HUES48 (cell line): ENCODE measurements around the gene KBTBD13.

Experiments
- H3K27ac ChIP-seq: one replicate; pipeline ENCODE4 v1.7.0; 2013; ENCODE audit warnings: low read depth, low read length, inconsistent platforms
- H3K27me3 ChIP-seq: 2 replicates; pipeline ENCODE4 v1.6.1; 2013; ENCODE audit warnings: mild to moderate bottlenecking, low read length; ENCODE audit not compliant: control insufficient read depth, insufficient read depth
- H3K36me3 ChIP-seq: 2 replicates; pipeline ENCODE4 v1.6.1; 2013; ENCODE audit warnings: low read length; ENCODE audit not compliant: control insufficient read depth, insufficient read depth
- H3K4me1 ChIP-seq: 2 replicates; pipeline ENCODE4 v1.6.1; 2013; ENCODE audit warnings: mild to moderate bottlenecking, low read length; ENCODE audit not compliant: control insufficient read depth, insufficient read depth
- H3K4me3 ChIP-seq: 2 replicates; pipeline ENCODE4 v1.5.1; 2013; ENCODE audit warnings: mild to moderate bottlenecking, low read depth, low read length
- H3K9ac ChIP-seq: 2 replicates; pipeline ENCODE4 v1.6.1; 2013; ENCODE audit warnings: mild to moderate bottlenecking, low read depth, low read length, moderate library complexity
- H3K9me3 ChIP-seq: 2 replicates; pipeline ENCODE4 v1.6.1; 2013; ENCODE audit warnings: low read length; ENCODE audit not compliant: control insufficient read depth, insufficient read depth

The KBTBD13 gene

GRCh38 chr15:65060641-65061397 is 15.7 kb upstream of the KBTBD13 start:
- Histone ChIP-seq H3K9me3 (no peaks in the 10 kb centered on the region), H3K4me1 (no peaks in the 10 kb centered on the region), H3K4me3 (no peak overlapping the region), H3K36me3 (no peaks in the 10 kb centered on the region; the same call in none of the 2 replicates), H3K27ac (no peak overlapping the region), H3K9ac (no peak overlapping the region), H3K27me3 (no peaks in the 10 kb centered on the region)

- H3K4me3 ChIP-seq = no peak overlapping the region
- peaks cover 11% of the 10 kb centered on the region for H3K4me1 ChIP-seq
- H3K27me3 ChIP-seq = no peaks in the 10 kb centered on the region
- H3K36me3 ChIP-seq = no peaks in the 10 kb centered on the region; the same call in none of the 2 replicates
- H3K9me3 ChIP-seq = no peaks in the 10 kb centered on the region
- H3K9ac ChIP-seq = no peak overlapping the region
- no peak overlapping the region for H3K27ac ChIP-seq
Observed at GRCh38 chr15:65062061-65062460, 14.5 kb upstream of the KBTBD13 start.

GRCh38 chr15:65062726-65063125 is 13.8 kb upstream of the KBTBD13 start:
- Histone ChIP-seq H3K27me3 (peaks cover 5% of the 10 kb centered on the region; the same call in 1 of the 2 replicates), H3K9me3 (no peaks in the 10 kb centered on the region), H3K9ac (no peak overlapping the region), H3K4me3 (no peak overlapping the region), H3K4me1 (peaks cover 15% of the 10 kb centered on the region), H3K27ac (no peak overlapping the region), H3K36me3 (no peaks in the 10 kb centered on the region; the same call in 1 of the 2 replicates)

- Histone ChIP-seq H3K4me3 (no peak overlapping the region), H3K27ac (peak overlapping the region; percentile 86), H3K27me3 (peaks cover 5% of the 10 kb centered on the region; the same call in 1 of the 2 replicates), H3K36me3 (no peaks in the 10 kb centered on the region), H3K4me1 (peaks cover 19% of the 10 kb centered on the region), H3K9me3 (no peaks in the 10 kb centered on the region), H3K9ac (no peak overlapping the region)
Observed at GRCh38 chr15:65066001-65066634, 10.4 kb upstream of the KBTBD13 start.

GRCh38 chr15:65066635-65067316 is 9.8 kb upstream of the KBTBD13 start:
- H3K9ac ChIP-seq = peak overlapping the region; percentile 37; the same call in 1 of the 2 replicates
- H3K36me3 ChIP-seq = no peaks in the 10 kb centered on the region
- peak overlapping the region; percentile 63 for H3K4me3 ChIP-seq
- peak overlapping the region; percentile 86 for H3K27ac ChIP-seq
- no peaks in the 10 kb centered on the region for H3K9me3 ChIP-seq
- H3K4me1 ChIP-seq = peaks cover 19% of the 10 kb centered on the region
- H3K27me3 ChIP-seq = peaks cover 5% of the 10 kb centered on the region; the same call in 1 of the 2 replicates

GRCh38 chr15:65067317-65067644 is 9.3 kb upstream of the KBTBD13 start:
- H3K27me3 ChIP-seq = peaks cover 5% of the 10 kb centered on the region; the same call in 1 of the 2 replicates
- no peaks in the 10 kb centered on the region for H3K36me3 ChIP-seq
- H3K27ac ChIP-seq = peak overlapping the region; percentile 86
- peaks cover 19% of the 10 kb centered on the region for H3K4me1 ChIP-seq
- H3K9ac ChIP-seq = peak overlapping the region; percentile 37; the same call in 1 of the 2 replicates
- peak overlapping the region; percentile 63 for H3K4me3 ChIP-seq
- H3K9me3 ChIP-seq = no peaks in the 10 kb centered on the region

GRCh38 chr15:65067645-65068402 is 8.7 kb upstream of the KBTBD13 start, which contains the start of gene RASL12:
TSS of gene RASL12 (minus strand) at chr15:65067991. CDS start at chr15:65067835, 156 bp downstream.
- no peaks in the 10 kb centered on the region for H3K9me3 ChIP-seq
- H3K27me3 ChIP-seq = peaks cover 5% of the 10 kb centered on the region; the same call in 1 of the 2 replicates
- peak within 1 kb of the TSS; percentile 46; the same call in 1 of the 2 replicates for H3K9ac ChIP-seq
- peaks cover 19% of the 10 kb centered on the region for H3K4me1 ChIP-seq
- peak within 1 kb of the TSS; percentile 63 for H3K4me3 ChIP-seq
- H3K27ac ChIP-seq = peak within 1 kb of the TSS; percentile 86
- no peaks in the 10 kb centered on the region for H3K36me3 ChIP-seq

- Histone ChIP-seq H3K9ac (no peak overlapping the region), H3K36me3 (no peaks in the 10 kb centered on the region), H3K4me3 (peak overlapping the region; percentile 63), H3K9me3 (no peaks in the 10 kb centered on the region), H3K27ac (peak overlapping the region; percentile 15), H3K27me3 (peaks cover 5% of the 10 kb centered on the region; the same call in 1 of the 2 replicates), H3K4me1 (peaks cover 19% of the 10 kb centered on the region)
Observed at GRCh38 chr15:65068403-65068788, 8.2 kb upstream of the KBTBD13 start.

- Histone ChIP-seq H3K36me3 (no peaks in the 10 kb centered on the region), H3K9me3 (no peaks in the 10 kb centered on the region), H3K9ac (no peak overlapping the region), H3K27me3 (peaks cover 5% of the 10 kb centered on the region; the same call in 1 of the 2 replicates), H3K4me1 (peaks cover 19% of the 10 kb centered on the region), H3K27ac (no peak overlapping the region), H3K4me3 (no peak overlapping the region)
Observed at GRCh38 chr15:65069179-65069578, 7.4 kb upstream of the KBTBD13 start.

- no peak overlapping the region for H3K4me3 ChIP-seq
- H3K9me3 ChIP-seq = no peaks in the 10 kb centered on the region
- no peak overlapping the region for H3K27ac ChIP-seq
- peaks cover 5% of the 10 kb centered on the region; the same call in 1 of the 2 replicates for H3K27me3 ChIP-seq
- H3K4me1 ChIP-seq = peaks cover 19% of the 10 kb centered on the region
- no peaks in the 10 kb centered on the region for H3K36me3 ChIP-seq
- H3K9ac ChIP-seq = no peak overlapping the region
Observed at GRCh38 chr15:65069779-65070546, 6.6 kb upstream of the KBTBD13 start.
